Pancreas (tissue), 10 donors: ENCODE data around the gene CHRNB2. TPM values are rescaled to one million over a fixed set of nuclear protein-coding genes. Genes with fewer than 3 reads are reported as not detected.

Source experiments
- ATAC-seq, 4 donors: fragments of 200-7000 bp; cut with Tn5 transposase; one replicate each; pipeline versions ENCODE4 v1.8.0 to v1.9.1; 2020; ENCODE audit warnings: mild to moderate bottlenecking in 4 of 4, moderate library complexity in 4 of 4
- DNase-seq, 6 donors: peaks; one replicate each; pipeline ENCODE4 v3.0.0-alpha.2; 2020
- FAIRE-seq: peaks from 2 replicates; lab custom pipeline; 2012; peaks lifted over from hg19 to GRCh38; lab: Jason Lieb, UNC
- H3K27ac ChIP-seq, 4 donors: fragments of 200-600 bp; sonication (generic); 1 replicate in 3 of 4; 2 replicates in 1 of 4; pipeline versions ENCODE4 v1.5.0 to v1.8.0; 2020
- H3K27me3 ChIP-seq, 4 donors: fragments of 200-600 bp; one replicate each; pipeline ENCODE4 v1.8.0; 2021
- H3K36me3 ChIP-seq, 3 donors: fragments of 200-600 bp; sonication (generic) in 1 of 3; one replicate each; pipeline versions ENCODE4 v1.5.0 to v1.8.0; 2020 to 2021
- H3K4me1 ChIP-seq, 3 donors: fragments of 200-600 bp; one replicate each; pipeline ENCODE4 v1.8.0; 2021
- H3K4me3 ChIP-seq, 4 donors: fragments of 200-600 bp; sonication (generic) in 2 of 4; one replicate each; pipeline versions ENCODE4 v1.5.0 to v1.8.0; 2020 to 2021
- H3K9me3 ChIP-seq, 4 donors: fragments of 200-600 bp; one replicate each; pipeline ENCODE4 v1.8.0; 2021
- WGBS, 2 donors: extraction: QIAGEN DNeasy Blood & Tissue Kit; methylation state at CpG; one replicate each; pipeline ENCODE4 v1.1.7; 2013; 5-methylcytosine and 5-hydroxymethylcytosine counted together
- intact Hi-C, 3 donors: fragments of 100-400 bp; cut with DNase I; formaldehyde crosslinking; loops; one replicate each; pipeline versions ENCODE4 v1.11.1 to v1.14.2; 2022
- polyA plus RNA-seq, 2 donors: library from polyadenylated mRNA; stranded (reverse); fragments of 200-250 nt; gene quantifications; one replicate each; pipeline ENCODE4 v1.2.3, GENCODE V29; 2013
- total RNA-seq, 6 donors: library from RNA; stranded (reverse); fragmentation: NEBNext Ultra II Directional in 4 of 6; extraction: Animal tissue kit (Norgen Biotek cat#: 25700) in 4 of 6; gene quantifications; one replicate each; pipeline versions ENCODE4 v1.2.1 to v1.2.4, GENCODE V29; 2021 to 2023
- TF ChIP-seq, protein P1 (sequence below), 4 donors: fragments of 200-600 bp; sonication (generic) in 3 of 4; IDR thresholded peaks; one replicate each; pipeline versions ENCODE4 v1.5.0 to v1.8.0; 2021; ENCODE audit warnings: antibody characterized with exemption in 4 of 4
- donor health status: healthy with polysubstance abuse.
- donor health status: DM: no; HTN: no; CAD: no; lungs with moderate emphysema.
- donor health status: DM: no; HTN: no; CAD: no.
- donor health status: control.
- donor health status: control.
- donor health status: Bipolar disorder and iron deficiency.
- donor health status: DM: yes; HTN: yes; CAD: no.
- donor health status: DM: no; HTN: no; CAD: no.
- donor health status: DM: no; HTN: no; CAD: no.
- donor health status: DM: yes; HTN: yes; CAD: no.

CHRNB2 gene
- total and polyA plus RNA-seq, 8 donors = 0.32 to 3.1 (median 0.69) TPM

DNA sequence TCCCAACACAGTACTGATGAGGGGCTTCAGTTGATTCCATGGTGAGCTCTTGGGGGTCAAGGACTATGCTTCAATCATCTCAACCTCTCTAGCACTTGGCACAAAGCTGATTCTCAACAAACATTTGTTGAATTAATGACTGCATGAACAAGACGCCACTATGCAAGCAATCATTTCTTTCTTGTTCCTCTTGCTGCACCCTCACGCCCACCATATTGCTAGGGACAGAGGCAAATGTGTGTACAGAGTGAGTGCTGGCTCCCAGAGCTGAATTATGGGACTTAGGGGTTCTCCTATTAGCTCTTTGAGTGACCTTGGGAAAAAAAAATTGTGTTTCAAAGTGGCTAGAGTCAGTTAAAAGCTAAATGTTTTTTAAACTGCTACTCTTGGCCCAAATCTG lies 38.0 kb downstream of the CHRNB2 start:
- intact Hi-C loops = no loop called here
- no peaks in the 10 kb centered on the region for H3K9me3 ChIP-seq
- H3K27ac ChIP-seq = no peak overlapping the region
- H3K27me3 ChIP-seq = no peaks in the 10 kb centered on the region
- no peak overlapping the region for H3K4me3 ChIP-seq
- DNase-seq (no peak), ATAC-seq (no peak), FAIRE-seq (no peak)
- H3K36me3 ChIP-seq = peaks cover 0 to 15% (median 5%) of the 10 kb centered on the region in 3 donors
- whole genome bisulfite sequencing, 2 donors = 42 to 46% methylated on average over 2 of the region's 2 CpGs
- TF ChIP-seq, protein P1, sequence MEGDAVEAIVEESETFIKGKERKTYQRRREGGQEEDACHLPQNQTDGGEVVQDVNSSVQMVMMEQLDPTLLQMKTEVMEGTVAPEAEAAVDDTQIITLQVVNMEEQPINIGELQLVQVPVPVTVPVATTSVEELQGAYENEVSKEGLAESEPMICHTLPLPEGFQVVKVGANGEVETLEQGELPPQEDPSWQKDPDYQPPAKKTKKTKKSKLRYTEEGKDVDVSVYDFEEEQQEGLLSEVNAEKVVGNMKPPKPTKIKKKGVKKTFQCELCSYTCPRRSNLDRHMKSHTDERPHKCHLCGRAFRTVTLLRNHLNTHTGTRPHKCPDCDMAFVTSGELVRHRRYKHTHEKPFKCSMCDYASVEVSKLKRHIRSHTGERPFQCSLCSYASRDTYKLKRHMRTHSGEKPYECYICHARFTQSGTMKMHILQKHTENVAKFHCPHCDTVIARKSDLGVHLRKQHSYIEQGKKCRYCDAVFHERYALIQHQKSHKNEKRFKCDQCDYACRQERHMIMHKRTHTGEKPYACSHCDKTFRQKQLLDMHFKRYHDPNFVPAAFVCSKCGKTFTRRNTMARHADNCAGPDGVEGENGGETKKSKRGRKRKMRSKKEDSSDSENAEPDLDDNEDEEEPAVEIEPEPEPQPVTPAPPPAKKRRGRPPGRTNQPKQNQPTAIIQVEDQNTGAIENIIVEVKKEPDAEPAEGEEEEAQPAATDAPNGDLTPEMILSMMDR (IDR thresholded peaks at IDR 0.05) = no peak
- H3K4me1 ChIP-seq = peaks cover 0 to 17% (median 2%) of the 10 kb centered on the region in 3 donors

DNA sequence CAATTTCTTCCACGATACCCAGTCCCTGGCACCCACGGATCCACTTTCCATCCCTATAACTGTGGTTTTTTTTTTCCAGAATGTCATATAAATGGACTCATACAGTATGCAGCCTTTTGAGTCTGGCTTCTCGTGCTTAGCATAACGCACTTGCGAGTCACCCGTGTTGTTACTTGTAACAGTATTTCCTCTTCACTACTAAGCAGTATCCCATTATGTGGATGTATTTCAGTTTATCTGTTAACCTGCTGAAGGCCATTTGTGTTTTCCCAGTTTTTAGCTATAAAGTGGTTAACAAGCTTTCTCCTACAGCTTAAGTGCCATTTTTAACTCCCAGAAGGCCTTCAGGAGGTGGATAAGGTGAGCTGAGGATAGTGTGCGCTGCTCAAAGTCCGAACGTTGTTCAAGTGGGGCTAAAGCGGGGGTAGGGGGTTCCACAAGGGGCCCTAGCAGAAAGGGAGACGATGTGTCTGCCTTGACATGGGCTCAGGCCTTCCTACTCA lies 39.6 kb downstream of the CHRNB2 start:
- H3K27me3 ChIP-seq = no peaks in the 10 kb centered on the region
- H3K27ac ChIP-seq = peak overlapping the region; percentile 84 to 97 (median 88)
- intact Hi-C loops = no loop called here
- H3K4me1 ChIP-seq = peaks cover 0 to 17% (median 2%) of the 10 kb centered on the region in 3 donors
- peak in 2 of 4 donors; percentile 3 to 16 for ATAC-seq
- 15 to 17% methylated on average over 11 of the region's 11 CpGs for WGBS, 2 donors
- peak overlapping the region; percentile 72 to 97 (median 87) for H3K4me3 ChIP-seq
- no peaks in the 10 kb centered on the region for H3K36me3 ChIP-seq
- DNase-seq = no peak
- no peaks in the 10 kb centered on the region for H3K9me3 ChIP-seq
- no peak for FAIRE-seq
- TF ChIP-seq, protein P1 (IDR thresholded peaks at IDR 0.05) = no peak

DNA sequence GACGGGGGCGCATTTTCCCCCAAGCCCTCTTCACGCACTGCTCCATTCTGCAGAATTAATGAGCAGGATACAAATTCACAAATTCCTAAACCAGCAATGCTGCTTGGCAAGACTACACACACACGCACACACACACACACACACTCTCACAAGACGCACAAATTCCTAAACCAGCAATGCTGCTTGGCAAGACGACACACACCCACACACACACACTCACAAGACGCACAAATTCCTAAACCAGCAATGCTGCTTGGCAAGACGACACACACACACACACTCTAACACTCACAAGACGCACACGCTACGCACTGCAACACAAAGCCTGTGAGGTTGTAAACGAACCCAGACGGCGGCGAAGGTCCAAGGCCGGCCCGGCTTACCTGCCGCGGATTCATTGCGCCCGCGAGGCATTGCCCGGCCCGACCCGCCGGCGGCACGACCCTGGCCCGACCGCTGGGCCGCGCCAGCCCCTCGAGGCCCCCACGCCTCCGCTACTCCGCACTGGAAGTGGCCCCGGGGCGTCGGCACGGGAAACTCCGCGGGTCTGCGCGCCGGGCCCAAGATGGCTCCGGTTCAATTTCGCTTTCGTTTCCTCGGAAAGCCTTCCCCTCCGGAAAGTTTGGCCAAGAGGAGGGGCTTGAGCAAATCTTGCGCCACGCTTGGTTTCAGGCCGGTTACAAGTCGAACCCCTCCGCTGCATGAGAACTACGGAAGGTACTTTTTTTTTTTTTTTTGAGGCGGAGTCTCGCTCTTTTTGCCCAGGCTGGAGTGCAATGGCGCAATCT lies 40.2 kb downstream of the CHRNB2 start, which contains the start of gene ADAR:
ADAR (minus strand) TSS at position 578 of the 788 bp plus-strand sequence; CDS start at position 398, 180 bp downstream.
- ATAC-seq (peak; percentile 94 to 96 (median 95)), FAIRE-seq (no peak), DNase-seq (peak; percentile 83 to 94 (median 91))
- 0 to 1% methylated on average over 59 of the region's 59 CpGs for WGBS, 2 donors
- Histone ChIP-seq H3K27ac (peak within 1 kb of the TSS; percentile 84 to 97 (median 88)), H3K36me3 (no peaks in the 10 kb centered on the region), H3K4me1 (peaks cover 0 to 17% (median 2%) of the 10 kb centered on the region in 3 donors), H3K27me3 (no peaks in the 10 kb centered on the region), H3K9me3 (no peaks in the 10 kb centered on the region), H3K4me3 (peak within 1 kb of the TSS; percentile 72 to 97 (median 87))
- TF ChIP-seq, protein P1 (IDR thresholded peaks at IDR 0.05) = no peak
- intact Hi-C loops = no loop called here

DNA sequence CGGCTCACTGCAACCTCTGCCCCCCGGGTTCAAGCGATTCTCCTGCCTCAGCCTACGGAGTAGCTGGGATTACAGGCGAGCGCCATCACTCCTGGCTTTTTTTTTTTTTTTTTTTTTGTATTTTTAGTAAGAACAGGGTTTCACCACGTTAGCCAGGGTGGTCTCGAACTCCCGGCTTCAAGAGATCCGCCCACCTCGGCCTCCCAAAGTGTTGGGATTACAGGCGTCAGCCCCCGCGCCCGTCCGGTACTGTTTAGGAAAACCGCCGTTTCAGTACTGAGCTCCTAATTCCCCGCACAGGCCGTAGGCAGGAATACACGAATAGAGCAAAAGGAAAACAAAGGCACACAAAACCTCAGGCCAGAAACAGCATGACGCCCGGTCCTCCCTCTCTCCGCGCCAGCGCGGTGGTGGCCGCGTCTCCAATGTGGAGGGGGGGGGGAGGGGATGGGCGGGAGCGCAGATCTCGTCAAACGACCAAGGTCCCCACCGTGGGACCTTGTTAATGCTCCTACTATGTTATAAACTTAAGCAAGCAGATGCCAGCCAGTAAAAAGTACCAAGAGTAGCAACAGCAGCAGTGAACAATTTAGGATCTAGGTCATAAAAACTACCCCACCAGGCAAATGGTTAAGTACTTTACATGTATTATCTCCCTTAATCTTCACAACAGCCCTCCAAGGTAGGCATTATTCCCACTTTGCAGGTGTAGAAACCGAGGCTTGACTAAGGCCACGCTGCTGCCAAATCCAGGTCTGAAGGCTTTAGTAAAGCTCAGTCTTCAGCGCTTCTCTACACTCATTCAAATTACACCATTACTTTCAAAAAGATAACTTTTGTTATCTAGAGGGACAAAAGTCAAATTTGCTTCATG lies 41.1 kb downstream of the CHRNB2 start:
- ATAC-seq = peak; percentile 53 to 72 (median 66)
- no peaks in the 10 kb centered on the region for H3K27me3 ChIP-seq
- TF ChIP-seq, protein P1 (IDR thresholded peaks at IDR 0.05) = no peak
- peak overlapping the region; percentile 72 to 97 (median 87) for H3K4me3 ChIP-seq
- WGBS, 2 donors = 3 to 4% methylated on average over 31 to 37 of the region's 37 CpGs
- H3K4me1 ChIP-seq = peaks cover 0 to 17% (median 2%) of the 10 kb centered on the region in 3 donors
- H3K36me3 ChIP-seq = no peaks in the 10 kb centered on the region
- H3K27ac ChIP-seq = peak overlapping the region; percentile 84 to 97 (median 88)
- intact Hi-C loops = no loop called here
- peak in 5 of 6 donors; percentile 29 to 60 (median 47) for DNase-seq
- H3K9me3 ChIP-seq = no peaks in the 10 kb centered on the region
- no peak for FAIRE-seq
